OCI-LY3 (cell line): ENCODE results near the gene MYBPC3.

Source experiments
- EZH2phosphoT487 ChIP-seq: fragments of 200-600 bp; shearing (Covaris generic); IDR thresholded peaks from 2 replicates; pipeline ENCODE4 v1.6.1; 2018; ENCODE audit warnings: antibody characterized with exemption, mixed run types, low read depth
- TF ChIP-seq, protein P1 (sequence below): fragments of 200-600, 300-600 bp; sonication (generic); IDR thresholded peaks from 2 replicates; pipeline ENCODE4 v1.5.1; 2014; ENCODE audit warnings: antibody characterized with exemption, low read length, low read depth

DNA sequence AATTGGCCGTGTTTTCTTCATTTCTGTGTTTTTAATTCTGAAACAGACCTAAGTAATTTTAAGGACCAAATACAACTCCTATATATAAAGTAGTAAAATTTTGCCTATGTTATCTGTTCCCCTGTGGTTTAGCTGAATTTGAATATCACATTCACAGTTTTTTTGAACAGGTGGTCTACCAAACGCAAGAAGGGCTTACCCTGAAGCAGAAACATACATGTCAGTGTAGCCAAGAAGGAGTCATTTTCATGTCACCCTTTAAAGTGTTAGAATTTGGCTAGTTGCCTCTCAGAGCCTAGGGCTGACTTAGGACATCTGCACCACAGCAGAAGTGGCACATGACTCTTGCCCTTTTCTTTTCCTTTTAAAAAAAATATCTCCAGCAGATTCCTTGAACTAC is 34.3 kb downstream of the MYBPC3 start:
- TF ChIP-seq, protein P1, sequence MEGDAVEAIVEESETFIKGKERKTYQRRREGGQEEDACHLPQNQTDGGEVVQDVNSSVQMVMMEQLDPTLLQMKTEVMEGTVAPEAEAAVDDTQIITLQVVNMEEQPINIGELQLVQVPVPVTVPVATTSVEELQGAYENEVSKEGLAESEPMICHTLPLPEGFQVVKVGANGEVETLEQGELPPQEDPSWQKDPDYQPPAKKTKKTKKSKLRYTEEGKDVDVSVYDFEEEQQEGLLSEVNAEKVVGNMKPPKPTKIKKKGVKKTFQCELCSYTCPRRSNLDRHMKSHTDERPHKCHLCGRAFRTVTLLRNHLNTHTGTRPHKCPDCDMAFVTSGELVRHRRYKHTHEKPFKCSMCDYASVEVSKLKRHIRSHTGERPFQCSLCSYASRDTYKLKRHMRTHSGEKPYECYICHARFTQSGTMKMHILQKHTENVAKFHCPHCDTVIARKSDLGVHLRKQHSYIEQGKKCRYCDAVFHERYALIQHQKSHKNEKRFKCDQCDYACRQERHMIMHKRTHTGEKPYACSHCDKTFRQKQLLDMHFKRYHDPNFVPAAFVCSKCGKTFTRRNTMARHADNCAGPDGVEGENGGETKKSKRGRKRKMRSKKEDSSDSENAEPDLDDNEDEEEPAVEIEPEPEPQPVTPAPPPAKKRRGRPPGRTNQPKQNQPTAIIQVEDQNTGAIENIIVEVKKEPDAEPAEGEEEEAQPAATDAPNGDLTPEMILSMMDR: no peak
- no peak for TF ChIP-seq EZH2phosphoT487
